Fibroblast of mammary gland (primary cell): ENCODE data around the gene ART1.

Experiments
- DNase-seq: peaks from one replicate; pipeline ENCODE4 v3.0.0-alpha.2; 2010; ENCODE audit warnings: low read depth
- H3K4me3 ChIP-seq: 2 replicates; pipeline ENCODE4 v1.5.1; 2011; ENCODE audit warnings: low read depth, mild to moderate bottlenecking, low read length, moderate library complexity; ENCODE audit not compliant: control insufficient read depth
- CTCF ChIP-seq: conservative IDR thresholded peaks from 2 replicates; pipeline ENCODE4 v1.5.1; 2011; ENCODE audit warnings: low read depth, low read length, inconsistent platforms; ENCODE audit not compliant: control insufficient read depth, insufficient read depth

The ART1 gene

DNA sequence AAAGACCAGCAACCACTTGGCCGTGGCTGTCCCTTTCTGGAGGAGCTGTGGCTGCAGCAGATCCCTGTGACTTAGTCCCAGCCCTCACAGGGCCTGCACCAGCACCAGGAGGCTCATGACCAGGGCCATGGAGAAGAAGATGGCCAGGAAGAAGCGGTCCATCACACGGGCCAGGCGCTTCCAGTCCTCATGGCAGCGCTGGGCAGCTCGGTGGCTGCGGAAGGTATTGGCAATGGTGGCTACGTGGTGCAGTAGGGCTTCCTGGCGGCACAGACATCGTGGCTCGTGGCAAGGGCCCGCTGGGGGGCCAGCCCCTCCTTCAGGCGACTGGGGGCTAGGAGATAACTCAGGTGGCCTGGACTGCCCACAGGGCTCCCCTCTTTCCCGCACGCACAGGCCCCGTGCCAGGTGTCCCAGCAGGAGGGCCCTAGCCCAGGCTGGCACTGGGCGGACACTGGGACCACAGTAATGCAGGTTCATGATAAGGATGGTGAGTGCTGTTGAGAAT, 21.1 kb downstream of the ART1 start:
- H3K4me3 ChIP-seq = no peak overlapping the region
- no peak for DNase-seq

DNA sequence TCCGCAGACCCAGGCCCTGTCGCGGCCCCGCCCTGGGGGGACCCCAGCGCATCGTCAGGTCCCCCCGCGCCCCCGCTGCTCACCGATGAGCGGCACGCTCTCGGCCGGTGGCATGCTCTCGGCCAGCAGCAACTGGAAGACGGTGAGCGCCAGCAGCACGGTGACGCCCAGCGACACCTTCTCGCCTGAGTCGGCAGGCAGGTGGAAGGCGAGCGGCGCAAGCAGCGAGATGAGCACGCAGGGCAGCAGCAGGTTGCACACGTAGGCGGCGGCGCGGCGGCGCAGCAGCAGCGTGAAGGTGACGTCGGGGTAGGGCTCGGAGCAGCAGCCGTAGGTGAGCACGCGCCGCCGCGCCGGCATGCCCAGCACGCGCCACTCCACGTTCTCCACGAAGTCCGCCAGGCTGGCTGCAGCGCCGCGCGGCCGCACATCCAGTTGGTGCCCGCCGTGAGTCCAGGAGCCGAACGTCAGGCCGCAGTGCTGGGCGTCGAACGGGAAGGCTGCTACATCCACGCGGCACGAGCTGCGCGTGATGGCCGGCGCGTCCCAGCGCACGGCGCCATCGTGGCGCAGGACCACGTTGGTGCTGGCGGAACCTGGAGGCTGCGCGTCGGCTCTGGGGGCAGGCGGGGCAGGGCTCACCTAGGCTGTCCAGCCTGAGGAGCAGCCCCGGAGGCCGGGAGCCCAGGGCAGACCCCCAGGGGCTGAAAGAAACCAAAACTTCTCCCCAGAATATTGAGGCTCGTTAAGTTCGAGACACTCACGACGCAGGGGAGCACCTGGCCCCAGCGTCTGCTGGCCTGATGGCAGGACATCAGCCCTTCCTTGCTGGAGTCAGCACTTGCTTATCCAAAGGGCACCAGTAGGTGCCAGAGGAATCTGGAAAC, 22.5 kb downstream of the ART1 start:
- no peak for DNase-seq
- no peak overlapping the region for H3K4me3 ChIP-seq
- TF ChIP-seq CTCF = no peak

More for the DNA sequence above, 21.1 kb downstream of the ART1 start:
- TF ChIP-seq CTCF = no peak

- H3K4me3 ChIP-seq = no peak overlapping the region
- TF ChIP-seq CTCF = no peak
- DNase-seq = no peak
These were observed 24.2 kb downstream of the ART1 start for GRCh38 chr11:3669128-3669527.

- no peak for TF ChIP-seq CTCF
- no peak overlapping the region for H3K4me3 ChIP-seq
These were observed 24.8 kb downstream of the ART1 start for GRCh38 chr11:3669742-3670183.

GRCh38 chr11:3671334-3672254, 26.7 kb downstream of the ART1 start, which contains the start of gene CHRNA10:
CHRNA10 (minus strand) TSS chr11:3671384; CDS start chr11:3671312, 72 bp downstream.
- no peak for DNase-seq
- H3K4me3 ChIP-seq = no peak within 1 kb of the TSS
- no peak for TF ChIP-seq CTCF

More at GRCh38 chr11:3669742-3670183, 24.8 kb downstream of the ART1 start:
- DNase-seq = no peak

DNA sequence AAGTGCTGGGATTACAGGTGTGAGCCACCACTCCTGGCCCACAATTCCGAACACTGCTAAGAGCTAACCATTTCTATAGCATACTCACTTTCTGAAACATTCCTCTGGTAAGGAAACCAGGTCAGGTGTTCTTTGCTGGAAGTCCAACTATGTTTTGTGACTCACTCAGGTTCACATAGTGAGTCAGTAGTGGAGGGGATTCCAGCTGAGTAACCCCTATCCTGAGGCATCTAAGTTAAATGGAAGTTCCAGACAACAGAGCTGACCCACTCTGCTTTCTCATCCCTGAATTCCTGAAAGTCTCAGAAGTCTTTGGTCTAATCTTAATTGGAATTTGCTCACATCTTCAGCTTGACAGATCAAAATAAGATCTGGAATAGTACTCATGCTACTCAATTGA, 29.3 kb downstream of the ART1 start:
- DNase-seq = peak; percentile 58
- no peak overlapping the region for H3K4me3 ChIP-seq
- no peak for TF ChIP-seq CTCF
